Panc1 (cell line): Measurements from ENCODE around the gene PTAFR. TPM values are rescaled to one million over a fixed set of nuclear protein-coding genes. Genes with fewer than 3 reads are reported as not detected.

Experiments
- ATAC-seq: fragments of 200-7000 bp; cut with Tn5 transposase; 2 replicates; pipeline ENCODE4 v1.9.1; 2020; ENCODE audit warnings: mild to moderate bottlenecking, moderate library complexity
- BruUV-seq: library from RNA; stranded (reverse); fragments of 400-500 nt; replicated peaks from 2 replicates; lab custom pipeline; 2021; lab: Mats Ljungman, UMichigan
- CTCF ChIA-PET: fragments of 300-600 bp; sonication (Branson Sonifier 250); formaldehyde crosslinking; loops from one replicate; lab custom pipeline; 2022; ENCODE audit warnings: antibody characterized with exemption; lab: Charles Lee
- POLR2A ChIA-PET: fragments of 300-600 bp; sonication (Branson Sonifier 250); formaldehyde crosslinking; loops from one replicate; lab custom pipeline; 2022; ENCODE audit warnings: antibody characterized with exemption; lab: Charles Lee
- DNase-seq: peaks from one replicate; pipeline ENCODE4 v3.0.0-alpha.2; 2010; ENCODE audit warnings: low read depth, low spot score
- H3K27ac ChIP-seq: 2 replicates; pipeline ENCODE4 v1.5.1; 2011; ENCODE audit warnings: mild to moderate bottlenecking, low read length, inconsistent platforms
- H3K27me3 ChIP-seq: fragments of 200-500 bp; sonication (Bioruptor generic); 2 replicates; pipeline ENCODE4 v1.6.0; 2014; ENCODE audit warnings: low read length, inconsistent platforms; ENCODE audit not compliant: control insufficient read depth, insufficient read depth
- H3K36me3 ChIP-seq: fragments of 200-500 bp; sonication (Bioruptor generic); 2 replicates; pipeline ENCODE4 v1.5.1; 2014; ENCODE audit warnings: inconsistent platforms, mild to moderate bottlenecking, low read length, moderate library complexity; ENCODE audit not compliant: control insufficient read depth, insufficient read depth
- H3K4me1 ChIP-seq: 2 replicates; pipeline ENCODE4 v1.5.1; 2011; ENCODE audit warnings: inconsistent platforms, mild to moderate bottlenecking, low read length, moderate library complexity; ENCODE audit not compliant: control insufficient read depth, insufficient read depth
- H3K4me3 ChIP-seq, 2 experiments: 2 replicates each; pipeline ENCODE4 v1.5.1; 2011 to 2012; ENCODE audit warnings: low read depth in 2 of 2, low read length in 2 of 2, mild to moderate bottlenecking in 2 of 2, inconsistent platforms in 1 of 2, moderate library complexity in 1 of 2
- H3K9me3 ChIP-seq: fragments of 200-500 bp; sonication (Bioruptor generic); 2 replicates; pipeline ENCODE4 v1.5.1; 2014; ENCODE audit warnings: low read depth, mild to moderate bottlenecking, inconsistent platforms, low read length, moderate library complexity; ENCODE audit not compliant: control insufficient read depth, insufficient read depth
- POLR2AphosphoS5 ChIP-seq: IDR thresholded peaks from 2 replicates; pipeline ENCODE4 v1.6.1; 2012; ENCODE audit warnings: mild to moderate bottlenecking, low read depth, low read length, moderate library complexity
- SIN3A ChIP-seq: IDR thresholded peaks from 2 replicates; pipeline ENCODE4 v1.6.1; 2012; ENCODE audit warnings: low read depth, mild to moderate bottlenecking, low read length, moderate library complexity, borderline replicate concordance; ENCODE audit not compliant: insufficient read depth
- TCF7L2 ChIP-seq: IDR thresholded peaks from 2 replicates; pipeline ENCODE4 v1.6.1; 2011; ENCODE audit warnings: mild to moderate bottlenecking, low read depth, low read length, inconsistent platforms
- in situ Hi-C: cut with HindIII; loops from 2 replicates; pipeline ENCODE4 v1.10.0; 2016; ENCODE audit warnings: low sequenced_read_pairs, low pct_unique_long_range_greater_than_20kb
- intact Hi-C: fragments of 100-400 bp; cut with micrococcal nuclease; formaldehyde crosslinking; loops from one replicate; pipeline ENCODE4 v1.10.0; 2022; ENCODE audit not compliant: unreplicated experiment
- total RNA-seq: library from RNA; stranded (reverse); gene quantifications from one replicate; pipeline ENCODE4 v1.2.1, GENCODE V29; 2021; ENCODE audit not compliant: unreplicated experiment
- TF ChIP-seq, protein P1 (sequence below): fragments of 450-650 bp; IDR thresholded peaks from 2 replicates; pipeline ENCODE4 v1.5.1; 2017; ENCODE audit warnings: mild to moderate bottlenecking
- TF ChIP-seq, protein P2 (sequence below), 2 experiments: IDR thresholded peaks; 2 replicates each; pipeline ENCODE4 v1.6.1; 2011 to 2012; ENCODE audit warnings: low read depth in 2 of 2, control low read depth in 1 of 2, low read length in 1 of 2, mild to moderate bottlenecking in 1 of 2, moderate library complexity in 1 of 2; ENCODE audit not compliant: insufficient read depth in 1 of 2

The PTAFR gene
- total RNA-seq, 1 experiment from 2014 or later: 0.13 TPM

DNA sequence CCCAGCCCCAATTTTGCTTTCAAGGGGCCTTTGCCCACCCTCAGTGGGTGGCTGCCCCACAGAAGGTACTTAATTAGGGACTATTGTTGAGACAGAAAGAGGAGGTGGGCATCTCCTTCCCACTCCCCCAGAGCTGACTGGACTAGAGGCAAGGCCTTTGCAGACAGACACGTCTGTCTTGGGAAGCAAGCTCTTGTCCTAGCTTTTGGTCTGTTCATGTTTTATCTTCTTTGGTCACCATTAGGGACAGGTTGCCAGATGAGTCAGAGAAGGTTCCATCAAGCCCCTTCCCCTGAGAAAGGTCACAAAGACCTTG lies 27.7 kb downstream of the PTAFR start:
- ATAC-seq (no peak), DNase-seq (no peak)
- CTCF ChIA-PET: no interaction called here
- Histone ChIP-seq H3K36me3 (no peaks in the 10 kb centered on the region), H3K4me1 (peaks cover 6% of the 10 kb centered on the region; the same call in 1 of the 2 replicates), H3K9me3 (no peaks in the 10 kb centered on the region), H3K27ac (no peak overlapping the region), H3K27me3 (no peaks in the 10 kb centered on the region), H3K4me3 (no peak overlapping the region)
- BruUV-seq: no TSS peak
- intact Hi-C loops: no loop called here
- no peak for TF ChIP-seq TCF7L2
- TF ChIP-seq, protein P1, sequence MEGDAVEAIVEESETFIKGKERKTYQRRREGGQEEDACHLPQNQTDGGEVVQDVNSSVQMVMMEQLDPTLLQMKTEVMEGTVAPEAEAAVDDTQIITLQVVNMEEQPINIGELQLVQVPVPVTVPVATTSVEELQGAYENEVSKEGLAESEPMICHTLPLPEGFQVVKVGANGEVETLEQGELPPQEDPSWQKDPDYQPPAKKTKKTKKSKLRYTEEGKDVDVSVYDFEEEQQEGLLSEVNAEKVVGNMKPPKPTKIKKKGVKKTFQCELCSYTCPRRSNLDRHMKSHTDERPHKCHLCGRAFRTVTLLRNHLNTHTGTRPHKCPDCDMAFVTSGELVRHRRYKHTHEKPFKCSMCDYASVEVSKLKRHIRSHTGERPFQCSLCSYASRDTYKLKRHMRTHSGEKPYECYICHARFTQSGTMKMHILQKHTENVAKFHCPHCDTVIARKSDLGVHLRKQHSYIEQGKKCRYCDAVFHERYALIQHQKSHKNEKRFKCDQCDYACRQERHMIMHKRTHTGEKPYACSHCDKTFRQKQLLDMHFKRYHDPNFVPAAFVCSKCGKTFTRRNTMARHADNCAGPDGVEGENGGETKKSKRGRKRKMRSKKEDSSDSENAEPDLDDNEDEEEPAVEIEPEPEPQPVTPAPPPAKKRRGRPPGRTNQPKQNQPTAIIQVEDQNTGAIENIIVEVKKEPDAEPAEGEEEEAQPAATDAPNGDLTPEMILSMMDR: no peak
- TF ChIP-seq SIN3A: no peak
- TF ChIP-seq, protein P2, sequence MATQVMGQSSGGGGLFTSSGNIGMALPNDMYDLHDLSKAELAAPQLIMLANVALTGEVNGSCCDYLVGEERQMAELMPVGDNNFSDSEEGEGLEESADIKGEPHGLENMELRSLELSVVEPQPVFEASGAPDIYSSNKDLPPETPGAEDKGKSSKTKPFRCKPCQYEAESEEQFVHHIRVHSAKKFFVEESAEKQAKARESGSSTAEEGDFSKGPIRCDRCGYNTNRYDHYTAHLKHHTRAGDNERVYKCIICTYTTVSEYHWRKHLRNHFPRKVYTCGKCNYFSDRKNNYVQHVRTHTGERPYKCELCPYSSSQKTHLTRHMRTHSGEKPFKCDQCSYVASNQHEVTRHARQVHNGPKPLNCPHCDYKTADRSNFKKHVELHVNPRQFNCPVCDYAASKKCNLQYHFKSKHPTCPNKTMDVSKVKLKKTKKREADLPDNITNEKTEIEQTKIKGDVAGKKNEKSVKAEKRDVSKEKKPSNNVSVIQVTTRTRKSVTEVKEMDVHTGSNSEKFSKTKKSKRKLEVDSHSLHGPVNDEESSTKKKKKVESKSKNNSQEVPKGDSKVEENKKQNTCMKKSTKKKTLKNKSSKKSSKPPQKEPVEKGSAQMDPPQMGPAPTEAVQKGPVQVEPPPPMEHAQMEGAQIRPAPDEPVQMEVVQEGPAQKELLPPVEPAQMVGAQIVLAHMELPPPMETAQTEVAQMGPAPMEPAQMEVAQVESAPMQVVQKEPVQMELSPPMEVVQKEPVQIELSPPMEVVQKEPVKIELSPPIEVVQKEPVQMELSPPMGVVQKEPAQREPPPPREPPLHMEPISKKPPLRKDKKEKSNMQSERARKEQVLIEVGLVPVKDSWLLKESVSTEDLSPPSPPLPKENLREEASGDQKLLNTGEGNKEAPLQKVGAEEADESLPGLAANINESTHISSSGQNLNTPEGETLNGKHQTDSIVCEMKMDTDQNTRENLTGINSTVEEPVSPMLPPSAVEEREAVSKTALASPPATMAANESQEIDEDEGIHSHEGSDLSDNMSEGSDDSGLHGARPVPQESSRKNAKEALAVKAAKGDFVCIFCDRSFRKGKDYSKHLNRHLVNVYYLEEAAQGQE (IDR thresholded peaks at IDR 0.05; ENCODE audit: insufficient read depth in 1 of 2, low read depth in 2 of 2, low read length in 1 of 2): no peak
- no peak for TF ChIP-seq POLR2AphosphoS5
- POLR2A ChIA-PET: interaction anchor here (0.6 kb wide), 1 partner anchor 339 kb away, joined by 9 read pairs; no protein-coding TSS in a partner anchor
- in situ Hi-C loops: no loop called here

DNA sequence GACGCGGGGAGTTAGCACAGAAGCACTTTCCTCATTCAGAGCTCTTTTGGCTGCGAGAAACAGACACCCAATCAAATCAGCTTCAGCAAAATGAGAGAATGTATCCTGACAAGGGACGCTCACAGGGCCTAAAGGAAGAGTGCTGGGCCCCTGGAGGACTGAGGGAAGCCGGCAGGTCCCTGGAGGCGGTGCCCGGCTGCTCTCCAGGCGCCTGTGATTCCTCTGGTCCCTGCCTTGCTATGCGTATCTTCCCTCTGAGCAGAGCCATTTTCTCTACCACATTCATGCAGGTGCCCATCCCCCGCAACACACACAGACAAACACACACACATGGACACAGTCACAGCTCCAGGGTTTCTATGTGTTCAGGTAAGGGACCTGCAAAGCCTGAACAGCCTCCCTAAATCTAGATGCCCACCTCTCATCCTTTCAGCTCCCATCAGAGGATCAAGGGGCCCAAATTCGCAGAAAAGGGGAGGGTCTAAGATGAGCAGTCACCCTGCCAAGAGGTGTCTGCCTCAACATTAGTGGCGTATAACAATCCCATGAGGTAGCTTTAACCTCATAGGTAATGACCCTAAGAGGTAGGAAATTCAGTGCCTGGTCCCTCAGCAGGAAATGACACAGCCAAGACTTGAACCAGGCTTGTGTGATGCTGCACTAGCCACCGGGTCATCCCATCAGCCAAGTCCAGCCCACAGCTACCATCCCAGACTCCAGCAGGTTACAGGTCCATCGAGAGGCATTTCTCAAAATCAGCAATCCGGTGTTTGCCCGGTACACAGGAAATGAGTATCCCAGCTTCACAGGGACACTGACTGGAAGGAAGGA lies 29.0 kb downstream of the PTAFR start:
- ATAC-seq (no peak; the same call in 1 of the 2 replicates), DNase-seq (no peak)
- in situ Hi-C loops (no loop called here), intact Hi-C loops (no loop called here)
- Histone ChIP-seq H3K27me3 (no peaks in the 10 kb centered on the region), H3K36me3 (no peaks in the 10 kb centered on the region), H3K9me3 (no peaks in the 10 kb centered on the region), H3K4me3 (no peak overlapping the region), H3K27ac (no peak overlapping the region), H3K4me1 (no peaks in the 10 kb centered on the region)
- TF ChIP-seq SIN3A: no peak
- TF ChIP-seq, protein P1: no peak
- TF ChIP-seq, protein P2 (IDR thresholded peaks at IDR 0.05; ENCODE audit: insufficient read depth in 1 of 2, low read depth in 2 of 2, low read length in 1 of 2): no peak
- no peak for TF ChIP-seq TCF7L2
- no peak for TF ChIP-seq POLR2AphosphoS5
- ChIA-PET CTCF (interaction anchor here (0.5 to 0.6 kb wide), 2 partner anchors 69 to 536 kb away, joined by 3 read pairs; no protein-coding TSS in a partner anchor), POLR2A (no interaction called here)
- BruUV-seq: no TSS peak
